HG03342 (cell line): ENCODE measurements around the gene ABR.

Source experiments
- ATAC-seq: cut with Tn5 transposase; IDR thresholded peaks from one replicate; pipeline ENCODE4 v1.9.1; 2021; ENCODE audit warnings: mild to moderate bottlenecking, moderate library complexity; ENCODE audit not compliant: unreplicated experiment

The ABR gene

GRCh38 chr17:1179818-1180742 lies at the start of gene ABR:
ABR (minus strand) TSS chr17:1179981; CDS start chr17:1179727, 254 bp downstream.
- ATAC-seq = no peak

- ATAC-seq = no peak
Observed at GRCh38 chr17:1229349-1229899, 49.6 kb upstream of the ABR start.

GRCh38 chr17:1228781-1229348 lies 49.1 kb upstream of the ABR start:
- peak; percentile 18 for ATAC-seq

- ATAC-seq = peak; percentile 46
Observed at GRCh38 chr17:1227917-1228780, 48.4 kb upstream of the ABR start.

- ATAC-seq = no peak
Observed at GRCh38 chr17:1227365-1227764, 47.6 kb upstream of the ABR start.

- no peak for ATAC-seq
Observed at GRCh38 chr17:1226308-1226707, 46.5 kb upstream of the ABR start.

- no peak for ATAC-seq
Observed at GRCh38 chr17:1224330-1224729, 44.5 kb upstream of the ABR start.

- ATAC-seq = no peak
Observed at GRCh38 chr17:1223662-1224061, 43.9 kb upstream of the ABR start.

GRCh38 chr17:1222321-1222720 lies 42.5 kb upstream of the ABR start:
- no peak for ATAC-seq

GRCh38 chr17:1221209-1221608 lies 41.4 kb upstream of the ABR start:
- ATAC-seq = no peak

- ATAC-seq = no peak
Observed at GRCh38 chr17:1220346-1220745, 40.6 kb upstream of the ABR start.

- ATAC-seq = no peak
Observed at GRCh38 chr17:1217089-1217385, 37.3 kb upstream of the ABR start.

GRCh38 chr17:1216217-1217088 lies 36.7 kb upstream of the ABR start:
- peak; percentile 65 for ATAC-seq

- ATAC-seq = no peak
Observed at GRCh38 chr17:1212946-1213345, 33.2 kb upstream of the ABR start.

GRCh38 chr17:1211287-1211686 lies 31.5 kb upstream of the ABR start:
- ATAC-seq = no peak

GRCh38 chr17:1208966-1209365 lies 29.2 kb upstream of the ABR start:
- no peak for ATAC-seq

- ATAC-seq = no peak
Observed at GRCh38 chr17:1206026-1206777, 26.4 kb upstream of the ABR start.

GRCh38 chr17:1203967-1204291 lies 24.1 kb upstream of the ABR start:
- no peak for ATAC-seq

GRCh38 chr17:1203111-1203966 lies 23.6 kb upstream of the ABR start:
- no peak for ATAC-seq
